ENCODE measurements around the gene RNF128.

DNA sequence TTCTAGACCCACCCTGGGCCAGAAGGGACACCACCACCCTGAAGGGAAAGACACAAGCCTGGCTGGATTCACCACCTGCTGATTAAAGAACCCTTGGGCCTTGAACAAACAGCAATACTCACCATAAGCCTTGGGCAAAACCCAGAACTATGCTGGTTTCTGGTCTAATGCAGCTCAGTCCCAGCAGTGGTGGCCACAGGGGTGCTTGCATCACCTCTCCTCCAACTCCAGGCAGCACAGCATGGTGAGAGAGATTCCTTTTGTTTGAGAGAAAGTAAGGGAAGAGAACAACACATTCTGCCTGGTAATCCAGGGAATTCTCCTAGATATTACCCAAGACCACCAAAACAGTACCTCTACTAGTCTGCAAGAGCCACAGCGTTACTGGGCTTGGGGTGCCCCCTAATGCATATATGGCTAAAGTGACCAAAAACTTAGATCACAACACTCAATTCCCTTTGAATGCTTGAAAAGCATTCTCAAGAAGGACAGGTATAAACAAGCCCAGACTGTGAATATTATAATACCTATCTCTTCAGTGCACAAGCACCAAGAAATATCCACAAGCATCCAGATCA, 25.7 kb downstream of the RNF128 start:
- TF ChIP-seq, protein P1, sequence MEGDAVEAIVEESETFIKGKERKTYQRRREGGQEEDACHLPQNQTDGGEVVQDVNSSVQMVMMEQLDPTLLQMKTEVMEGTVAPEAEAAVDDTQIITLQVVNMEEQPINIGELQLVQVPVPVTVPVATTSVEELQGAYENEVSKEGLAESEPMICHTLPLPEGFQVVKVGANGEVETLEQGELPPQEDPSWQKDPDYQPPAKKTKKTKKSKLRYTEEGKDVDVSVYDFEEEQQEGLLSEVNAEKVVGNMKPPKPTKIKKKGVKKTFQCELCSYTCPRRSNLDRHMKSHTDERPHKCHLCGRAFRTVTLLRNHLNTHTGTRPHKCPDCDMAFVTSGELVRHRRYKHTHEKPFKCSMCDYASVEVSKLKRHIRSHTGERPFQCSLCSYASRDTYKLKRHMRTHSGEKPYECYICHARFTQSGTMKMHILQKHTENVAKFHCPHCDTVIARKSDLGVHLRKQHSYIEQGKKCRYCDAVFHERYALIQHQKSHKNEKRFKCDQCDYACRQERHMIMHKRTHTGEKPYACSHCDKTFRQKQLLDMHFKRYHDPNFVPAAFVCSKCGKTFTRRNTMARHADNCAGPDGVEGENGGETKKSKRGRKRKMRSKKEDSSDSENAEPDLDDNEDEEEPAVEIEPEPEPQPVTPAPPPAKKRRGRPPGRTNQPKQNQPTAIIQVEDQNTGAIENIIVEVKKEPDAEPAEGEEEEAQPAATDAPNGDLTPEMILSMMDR (IDR thresholded peaks at IDR 0.05) = no peak
- TF ChIP-seq POLR2A (IDR thresholded peaks at IDR 0.05) = no peak
